IMR-90 (cell line): ENCODE results near the gene PRDM15. TPM values are rescaled to one million over a fixed set of nuclear protein-coding genes. Genes with fewer than 3 reads are reported as not detected.

ENCODE experiments used
- ATAC-seq: fragments of 200-7000 bp; cut with Tn5 transposase; 2 replicates; pipeline ENCODE4 v1.9.1; 2020; ENCODE audit warnings: low read depth, mild to moderate bottlenecking, moderate library complexity
- BruUV-seq: library from RNA; stranded (reverse); fragments of 400-500 nt; replicated peaks from 2 replicates; lab custom pipeline; 2021; lab: Mats Ljungman, UMichigan
- CTCF ChIA-PET: fragments of 300-600 bp; formaldehyde crosslinking; extraction: SDS; loops from one replicate; lab custom pipeline; 2021; ENCODE audit warnings: antibody characterized with exemption; lab: Yijun Ruan, JAX
- POLR2A ChIA-PET: fragments of 300-600 bp; sonication (Branson Sonifier 250); formaldehyde crosslinking; loops from one replicate; lab custom pipeline; 2022; ENCODE audit warnings: antibody characterized with exemption; ENCODE audit not compliant: unreplicated experiment; lab: Charles Lee
- DNase-seq: peaks from one replicate; pipeline ENCODE4 v3.0.0; 2013
- H2AFZ ChIP-seq: replicated peaks from 2 replicates; pipeline ENCODE3; 2013; ENCODE audit warnings: low read length, mild to moderate bottlenecking; ENCODE audit not compliant: poor library complexity
- H2AK5ac ChIP-seq: 2 replicates; pipeline ENCODE4 v1.6.1; 2013; ENCODE audit warnings: low read depth, low read length, inconsistent platforms
- H2AK9ac ChIP-seq: replicated peaks from 2 replicates; pipeline ENCODE3; 2013; ENCODE audit warnings: mild to moderate bottlenecking, low read depth, low read length, moderate library complexity; ENCODE audit not compliant: poor library complexity
- H2BK120ac ChIP-seq: 2 replicates; pipeline ENCODE4 v1.6.1; 2013; ENCODE audit warnings: low read depth, low read length, inconsistent platforms
- H2BK15ac ChIP-seq: 3 replicates; pipeline ENCODE4 v1.6.1; 2013; ENCODE audit warnings: low read depth, low read length, inconsistent platforms
- H2BK20ac ChIP-seq: 2 replicates; pipeline ENCODE4 v1.6.1; 2013; ENCODE audit warnings: low read depth, mild to moderate bottlenecking, inconsistent platforms, low read length, moderate library complexity
- H2BK5ac ChIP-seq: 2 replicates; pipeline ENCODE4 v1.6.1; 2013; ENCODE audit warnings: mild to moderate bottlenecking, low read depth, low read length, inconsistent platforms; ENCODE audit not compliant: poor library complexity, severe bottlenecking
- H3K14ac ChIP-seq: replicated peaks from 2 replicates; pipeline ENCODE4 v1.6.1; 2013; ENCODE audit warnings: low read depth, low read length, inconsistent platforms
- H3K18ac ChIP-seq: 2 replicates; pipeline ENCODE4 v1.6.1; 2013; ENCODE audit warnings: low read depth, low read length, control low read depth
- H3K23ac ChIP-seq: 2 replicates; pipeline ENCODE4 v1.6.1; 2013; ENCODE audit warnings: low read depth, low read length, inconsistent platforms
- H3K27ac ChIP-seq: 2 replicates; pipeline ENCODE4 v1.5.1; 2013; ENCODE audit warnings: mild to moderate bottlenecking, control low read depth, low read length; ENCODE audit not compliant: insufficient read depth
- H3K27me3 ChIP-seq: 2 replicates; pipeline ENCODE4 v1.6.1; 2013; ENCODE audit warnings: low read length; ENCODE audit not compliant: control insufficient read depth, insufficient read depth
- H3K36me3 ChIP-seq: 2 replicates; pipeline ENCODE4 v1.6.1; 2013; ENCODE audit warnings: low read length, mixed read lengths; ENCODE audit not compliant: control insufficient read depth, insufficient read depth
- H3K4ac ChIP-seq: 2 replicates; pipeline ENCODE4 v1.6.1; 2013; ENCODE audit warnings: low read depth, low read length, inconsistent platforms
- H3K4me1 ChIP-seq: 2 replicates; pipeline ENCODE4 v1.6.1; 2013; ENCODE audit warnings: low read length, mixed read lengths; ENCODE audit not compliant: control insufficient read depth, insufficient read depth
- H3K4me2 ChIP-seq: 2 replicates; pipeline ENCODE4 v1.6.1; 2013; ENCODE audit warnings: low read depth, mild to moderate bottlenecking, control low read depth, low read length, moderate library complexity
- H3K4me3 ChIP-seq: 2 replicates; pipeline ENCODE4 v1.5.1; 2013; ENCODE audit warnings: low read depth, mild to moderate bottlenecking, control low read depth, low read length, moderate library complexity; ENCODE audit not compliant: insufficient read depth
- H3K56ac ChIP-seq: 2 replicates; pipeline ENCODE4 v1.6.1; 2013; ENCODE audit warnings: low read length, inconsistent platforms; ENCODE audit not compliant: insufficient read depth; ENCODE audit errors: extremely low read depth
- H3K79me1 ChIP-seq, 2 experiments: 2 replicates each; pipeline ENCODE4 v1.6.1; 2013; ENCODE audit warnings: low read length in 2 of 2, inconsistent platforms in 1 of 2, low read depth in 1 of 2
- H3K9ac ChIP-seq: 2 replicates; pipeline ENCODE4 v1.6.1; 2013; ENCODE audit warnings: low read depth, low read length, control low read depth
- H3K9me1 ChIP-seq: 2 replicates; pipeline ENCODE4 v1.6.1; 2013; ENCODE audit warnings: low read length, inconsistent platforms; ENCODE audit not compliant: insufficient read depth
- H3K9me3 ChIP-seq: 2 replicates; pipeline ENCODE4 v1.6.1; 2013; ENCODE audit warnings: low read length; ENCODE audit not compliant: control insufficient read depth, insufficient read depth
- H4K20me1 ChIP-seq: 2 replicates; pipeline ENCODE4 v1.6.1; 2013; ENCODE audit warnings: low read length, inconsistent platforms; ENCODE audit not compliant: insufficient read depth
- H4K5ac ChIP-seq: 2 replicates; pipeline ENCODE4 v1.6.1; 2013; ENCODE audit warnings: mild to moderate bottlenecking, low read depth, low read length, control low read depth
- H4K8ac ChIP-seq, 2 experiments: 2 replicates each; pipeline ENCODE4 v1.6.1; 2013; ENCODE audit warnings: low read depth in 2 of 2, low read length in 2 of 2, control low read depth in 1 of 2, inconsistent platforms in 1 of 2
- H4K91ac ChIP-seq: 2 replicates; pipeline ENCODE4 v1.6.1; 2013; ENCODE audit warnings: low read depth, low read length, inconsistent platforms; ENCODE audit not compliant: insufficient read depth
- BHLHE40 ChIP-seq: fragments of 150-350 bp; IDR thresholded peaks from 2 replicates; pipeline ENCODE4 v1.6.1; 2016; ENCODE audit warnings: mild to moderate bottlenecking, low read depth, low read length
- CEBPB ChIP-seq: IDR thresholded peaks from 2 replicates; pipeline ENCODE4 v1.6.1; 2012; ENCODE audit warnings: low read depth, low read length, improper control_type of control experiment
- CHD1 ChIP-seq: IDR thresholded peaks from 2 replicates; pipeline ENCODE4 v1.6.1; 2012; ENCODE audit warnings: low read depth, low read length, improper control_type of control experiment
- CTCF ChIP-seq: conservative IDR thresholded peaks from 2 replicates; pipeline ENCODE4 v1.5.1; 2012; ENCODE audit warnings: mild to moderate bottlenecking, low read depth, low read length, improper control_type of control experiment
- ELK1 ChIP-seq: fragments of 150-350 bp; IDR thresholded peaks from 2 replicates; pipeline ENCODE4 v1.6.1; 2016; ENCODE audit warnings: low read depth, mild to moderate bottlenecking, low read length, moderate library complexity, borderline replicate concordance
- FOS ChIP-seq: fragments of 150-350 bp; IDR thresholded peaks from 2 replicates; pipeline ENCODE4 v1.6.1; 2016; ENCODE audit warnings: low read depth, low read length
- MAFK ChIP-seq: IDR thresholded peaks from 2 replicates; pipeline ENCODE4 v1.6.1; 2012; ENCODE audit warnings: low read depth, low read length, improper control_type of control experiment
- MAZ ChIP-seq: IDR thresholded peaks from 2 replicates; pipeline ENCODE4 v1.6.1; 2012; ENCODE audit warnings: low read depth, mild to moderate bottlenecking, low read length, improper control_type of control experiment, moderate library complexity, borderline replicate concordance
- MXI1 ChIP-seq: IDR thresholded peaks from 2 replicates; pipeline ENCODE4 v1.6.1; 2012; ENCODE audit warnings: low read depth, mild to moderate bottlenecking, low read length, moderate library complexity, borderline replicate concordance
- NFE2L2 ChIP-seq: fragments of 150-350 bp; IDR thresholded peaks from 2 replicates; pipeline ENCODE4 v1.6.1; 2016; ENCODE audit warnings: low read depth, mild to moderate bottlenecking, low read length
- POLR2A ChIP-seq: IDR thresholded peaks from 2 replicates; pipeline ENCODE4 v1.6.1; 2012; ENCODE audit warnings: mild to moderate bottlenecking, low read depth, low read length
- RAD21 ChIP-seq: IDR thresholded peaks from 2 replicates; pipeline ENCODE4 v1.6.1; 2012; ENCODE audit warnings: low read length, improper control_type of control experiment
- RCOR1 ChIP-seq: IDR thresholded peaks from 2 replicates; pipeline ENCODE4 v1.6.1; 2012; ENCODE audit warnings: mild to moderate bottlenecking, low read length, improper control_type of control experiment; ENCODE audit not compliant: insufficient replicate concordance
- RFX5 ChIP-seq: IDR thresholded peaks from 2 replicates; pipeline ENCODE4 v1.8.0; 2012; ENCODE audit warnings: low read depth, mild to moderate bottlenecking, low read length, moderate library complexity
- SMC3 ChIP-seq: fragments of 150-350 bp; IDR thresholded peaks from 2 replicates; pipeline ENCODE4 v1.6.1; 2016; ENCODE audit warnings: low read depth, mild to moderate bottlenecking, antibody characterized with exemption, low read length, moderate library complexity
- USF2 ChIP-seq: fragments of 150-350 bp; IDR thresholded peaks from 2 replicates; pipeline ENCODE4 v1.6.1; 2017; ENCODE audit warnings: mild to moderate bottlenecking, antibody characterized with exemption, low read length, low read depth
- WGBS, 2 experiments: methylation state at CpG; one replicate each; pipeline versions ENCODE4 v1.1.5 to v1.1.7; 2013; ENCODE audit warnings: missing lambda C conversion rate in 2 of 2; ENCODE audit not compliant: insufficient read length in 1 of 2; ENCODE audit errors: extremely low coverage in 2 of 2; 5-methylcytosine and 5-hydroxymethylcytosine counted together
- dilution Hi-C: fragments of 300-500 bp; cut with HindIII; formaldehyde crosslinking; loops from one replicate; pipeline ENCODE4 v1.14.3; 2018; ENCODE audit warnings: low sequenced_read_pairs; ENCODE audit not compliant: unreplicated experiment
- in situ Hi-C: fragments of 300-500 bp; cut with MboI; formaldehyde crosslinking; loops from 3 replicates; pipeline ENCODE4 v1.14.3; 2019; ENCODE audit warnings: low sequenced_read_pairs, inconsistent platforms, mixed read lengths
- intact Hi-C: fragments of 100-400 bp; cut with micrococcal nuclease; formaldehyde crosslinking; loops from 2 replicates; pipeline ENCODE4 v1.10.0; 2022
- polyA plus RNA-seq, 3 experiments: library from polyadenylated mRNA; depleted of rRNA; stranded (reverse); fragments of >200 nt; gene quantifications; 2 replicates each; pipeline ENCODE4 v1.2.3, GENCODE V29; 2012; ENCODE audit warnings: low replicate concordance in 1 of 3
- total RNA-seq: library from RNA; depleted of rRNA; stranded (reverse); fragments of >200 nt; gene quantifications from 2 replicates; pipeline ENCODE4 v1.2.3, GENCODE V29; 2012

Gene PRDM15
- total and polyA plus RNA-seq, 2 of the 4 experiments (the other 2 are of a cell fraction) = 7.3 to 8.8 TPM

DNA sequence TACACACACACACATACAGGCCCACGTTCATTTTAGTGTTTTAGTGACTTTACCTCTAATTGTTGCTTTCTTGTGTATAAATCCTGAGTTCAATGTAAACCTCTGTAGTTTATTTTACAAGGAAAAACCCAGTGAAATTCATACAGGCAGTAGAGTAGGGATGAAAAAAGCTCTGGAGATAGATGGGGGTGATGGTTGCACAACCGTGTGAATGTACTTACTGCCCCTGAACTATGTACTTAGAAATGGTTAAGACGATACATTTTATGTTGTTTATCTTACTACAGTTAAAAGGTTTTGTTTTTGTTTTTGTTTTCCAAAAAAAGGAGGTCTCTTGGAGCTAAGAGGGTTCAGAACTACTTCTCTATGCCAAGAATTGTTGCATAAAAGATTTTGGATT is 29.7 kb upstream of the PRDM15 start:
- no CpG with 5 or more reads among the region's 3 CpGs for WGBS, 2 experiments
- no peak overlapping the region for H4K8ac ChIP-seq
- dilution Hi-C loops = no loop called here
- peaks cover 3% of the 10 kb centered on the region; the same call in 1 of the 2 replicates for H3K9me1 ChIP-seq
- TF ChIP-seq RCOR1 (no peak), MXI1 (no peak), CTCF (no peak), CEBPB (no peak), USF2 (no peak), NFE2L2 (no peak), BHLHE40 (no peak), ELK1 (no peak), FOS (no peak), POLR2A (no peak), RFX5 (no peak), MAFK (no peak), MAZ (no peak), RAD21 (no peak), SMC3 (no peak), CHD1 (no peak)
- H4K20me1 ChIP-seq = no peaks in the 10 kb centered on the region
- H3K56ac ChIP-seq = no peak overlapping the region
- H3K79me1 ChIP-seq = no peaks in the 10 kb centered on the region
- H3K4me2 ChIP-seq = no peak overlapping the region
- no peak overlapping the region for H3K18ac ChIP-seq
- H3K4me3 ChIP-seq = no peak overlapping the region
- no peaks in the 10 kb centered on the region for H3K4me1 ChIP-seq
- ChIA-PET POLR2A (no interaction called here), CTCF (no interaction called here)
- H2BK15ac ChIP-seq = no peak overlapping the region
- BruUV-seq = no TSS peak
- H3K9me3 ChIP-seq = no peaks in the 10 kb centered on the region
- no peak overlapping the region for H3K14ac ChIP-seq
- no peak overlapping the region for H3K23ac ChIP-seq
- H2BK120ac ChIP-seq = no peak overlapping the region
- H3K9ac ChIP-seq = no peak overlapping the region
- intact Hi-C loops = no loop called here
- no peak overlapping the region for H2BK5ac ChIP-seq
- H2AFZ ChIP-seq = no peak overlapping the region
- H3K36me3 ChIP-seq = peaks cover 45% of the 10 kb centered on the region
- ATAC-seq (no peak), DNase-seq (no peak)
- no peak overlapping the region for H3K27ac ChIP-seq
- H3K27me3 ChIP-seq = no peaks in the 10 kb centered on the region
- no peak overlapping the region for H2BK20ac ChIP-seq
- in situ Hi-C loops = no loop called here
- H4K91ac ChIP-seq = no peak overlapping the region
- no peak overlapping the region for H2AK9ac ChIP-seq
- no peak overlapping the region for H2AK5ac ChIP-seq
- no peak overlapping the region for H4K5ac ChIP-seq
- no peak overlapping the region for H3K4ac ChIP-seq
